Gastrocnemius medialis (tissue), 4 donors: ENCODE results near the gene CRYM.

ENCODE experiments used
- POLR2A ChIP-seq, 2 donors: fragments of 450-650 bp; IDR thresholded peaks; one replicate each; pipeline ENCODE4 v1.6.1; 2017; ENCODE audit warnings: antibody characterized with exemption in 2 of 2, mild to moderate bottlenecking in 2 of 2, moderate library complexity in 2 of 2
- TF ChIP-seq, protein P1 (sequence below), 5 experiments: fragments of 450-650 bp in 3 of 5; fragments of 200-600 bp in 2 of 5; sonication (generic) in 2 of 5; IDR thresholded peaks in 4 of 5; conservative IDR thresholded peaks in 1 of 5; 1 replicate in 4 of 5; 2 replicates in 1 of 5; pipeline ENCODE4 v1.5.1; 2016 to 2019; ENCODE audit warnings: antibody characterized with exemption in 5 of 5, mild to moderate bottlenecking in 3 of 5, moderate library complexity in 3 of 5

DNA sequence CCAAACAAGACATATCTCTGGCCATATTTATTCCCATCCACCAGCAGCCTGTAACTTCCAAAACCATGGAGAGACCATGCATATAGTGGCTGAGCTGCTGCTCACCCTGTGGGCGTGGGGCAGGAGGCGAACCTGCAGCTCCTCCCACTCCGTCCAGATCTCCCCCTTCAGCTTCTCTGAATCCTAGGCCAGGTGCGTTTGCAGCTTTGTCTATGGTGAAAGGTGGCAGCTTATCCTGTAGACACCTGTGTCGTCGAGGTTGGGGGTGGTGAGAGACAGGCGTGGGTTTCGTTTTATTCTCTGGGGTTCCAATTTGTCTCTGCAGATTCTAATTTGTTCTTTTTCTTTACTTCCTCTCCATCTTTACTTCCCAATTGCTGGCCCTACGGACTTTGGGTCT is 54.3 kb downstream of the CRYM start:
- TF ChIP-seq, protein P1, sequence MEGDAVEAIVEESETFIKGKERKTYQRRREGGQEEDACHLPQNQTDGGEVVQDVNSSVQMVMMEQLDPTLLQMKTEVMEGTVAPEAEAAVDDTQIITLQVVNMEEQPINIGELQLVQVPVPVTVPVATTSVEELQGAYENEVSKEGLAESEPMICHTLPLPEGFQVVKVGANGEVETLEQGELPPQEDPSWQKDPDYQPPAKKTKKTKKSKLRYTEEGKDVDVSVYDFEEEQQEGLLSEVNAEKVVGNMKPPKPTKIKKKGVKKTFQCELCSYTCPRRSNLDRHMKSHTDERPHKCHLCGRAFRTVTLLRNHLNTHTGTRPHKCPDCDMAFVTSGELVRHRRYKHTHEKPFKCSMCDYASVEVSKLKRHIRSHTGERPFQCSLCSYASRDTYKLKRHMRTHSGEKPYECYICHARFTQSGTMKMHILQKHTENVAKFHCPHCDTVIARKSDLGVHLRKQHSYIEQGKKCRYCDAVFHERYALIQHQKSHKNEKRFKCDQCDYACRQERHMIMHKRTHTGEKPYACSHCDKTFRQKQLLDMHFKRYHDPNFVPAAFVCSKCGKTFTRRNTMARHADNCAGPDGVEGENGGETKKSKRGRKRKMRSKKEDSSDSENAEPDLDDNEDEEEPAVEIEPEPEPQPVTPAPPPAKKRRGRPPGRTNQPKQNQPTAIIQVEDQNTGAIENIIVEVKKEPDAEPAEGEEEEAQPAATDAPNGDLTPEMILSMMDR (IDR thresholded peaks at IDR 0.05 in 4 of 5, conservative IDR thresholded peaks at IDR 0.05 in 1 of 5) = no peak
- TF ChIP-seq POLR2A (IDR thresholded peaks at IDR 0.05) = no peak
